Fibroblast of villous mesenchyme (primary cell): Measurements from ENCODE around the gene GIT2. TPM values are rescaled to one million over a fixed set of nuclear protein-coding genes. Genes with fewer than 3 reads are reported as not detected.

ENCODE experiments used
- DNase-seq: peaks from one replicate; pipeline ENCODE4 v3.0.0-alpha.2; 2010; ENCODE audit warnings: low read depth
- H3K4me3 ChIP-seq: 2 replicates; pipeline ENCODE4 v1.5.1; 2011; ENCODE audit warnings: low read depth, mild to moderate bottlenecking, low read length
- total RNA-seq: library from RNA; depleted of rRNA; stranded (reverse); fragments of >200 nt; gene quantifications from 2 replicates; pipeline ENCODE4 v1.2.3, GENCODE V29; 2012
- TF ChIP-seq, protein P1 (sequence below): IDR thresholded peaks from 2 replicates; pipeline ENCODE4 v1.5.1; 2012; ENCODE audit warnings: low read depth, mild to moderate bottlenecking, low read length; ENCODE audit not compliant: insufficient read depth

The GIT2 gene
- total RNA-seq, 1 donor = 54.4 TPM

DNA sequence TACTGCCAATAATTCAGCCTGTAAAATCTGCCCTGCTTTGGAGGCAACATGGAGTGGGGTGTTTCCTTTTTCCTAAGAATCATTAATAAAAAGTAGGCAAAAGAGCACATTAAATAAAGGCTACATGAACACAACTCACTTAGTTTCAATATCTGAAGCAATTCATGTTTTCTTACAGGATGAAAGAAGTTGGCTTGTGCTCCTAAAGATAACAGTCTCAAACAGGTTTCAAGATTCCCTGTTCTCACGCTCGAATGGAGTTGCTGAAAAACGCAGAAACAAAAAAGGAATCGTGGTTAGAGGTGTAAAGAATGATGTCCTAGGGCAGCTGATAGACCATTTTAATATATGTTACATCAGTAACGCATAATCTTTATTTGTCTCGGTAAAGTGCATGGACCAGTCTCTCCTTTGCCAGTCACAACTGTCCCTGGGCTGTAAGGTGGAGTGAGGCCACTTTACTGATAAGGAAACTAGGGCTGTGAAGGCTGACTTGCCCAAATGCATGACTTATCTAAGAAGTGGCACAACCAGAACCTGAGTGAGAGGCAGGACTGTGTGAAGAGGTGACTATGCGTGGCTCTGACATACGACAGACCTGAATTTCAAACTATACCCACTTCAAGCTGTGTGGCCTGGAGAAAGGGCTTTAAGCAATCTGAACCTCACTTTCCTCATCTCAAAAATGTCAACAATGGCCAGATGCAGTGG lies 12.6 kb downstream of the GIT2 start:
- no peak overlapping the region for H3K4me3 ChIP-seq
- no peak for DNase-seq
- TF ChIP-seq, protein P1, sequence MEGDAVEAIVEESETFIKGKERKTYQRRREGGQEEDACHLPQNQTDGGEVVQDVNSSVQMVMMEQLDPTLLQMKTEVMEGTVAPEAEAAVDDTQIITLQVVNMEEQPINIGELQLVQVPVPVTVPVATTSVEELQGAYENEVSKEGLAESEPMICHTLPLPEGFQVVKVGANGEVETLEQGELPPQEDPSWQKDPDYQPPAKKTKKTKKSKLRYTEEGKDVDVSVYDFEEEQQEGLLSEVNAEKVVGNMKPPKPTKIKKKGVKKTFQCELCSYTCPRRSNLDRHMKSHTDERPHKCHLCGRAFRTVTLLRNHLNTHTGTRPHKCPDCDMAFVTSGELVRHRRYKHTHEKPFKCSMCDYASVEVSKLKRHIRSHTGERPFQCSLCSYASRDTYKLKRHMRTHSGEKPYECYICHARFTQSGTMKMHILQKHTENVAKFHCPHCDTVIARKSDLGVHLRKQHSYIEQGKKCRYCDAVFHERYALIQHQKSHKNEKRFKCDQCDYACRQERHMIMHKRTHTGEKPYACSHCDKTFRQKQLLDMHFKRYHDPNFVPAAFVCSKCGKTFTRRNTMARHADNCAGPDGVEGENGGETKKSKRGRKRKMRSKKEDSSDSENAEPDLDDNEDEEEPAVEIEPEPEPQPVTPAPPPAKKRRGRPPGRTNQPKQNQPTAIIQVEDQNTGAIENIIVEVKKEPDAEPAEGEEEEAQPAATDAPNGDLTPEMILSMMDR = no peak

DNA sequence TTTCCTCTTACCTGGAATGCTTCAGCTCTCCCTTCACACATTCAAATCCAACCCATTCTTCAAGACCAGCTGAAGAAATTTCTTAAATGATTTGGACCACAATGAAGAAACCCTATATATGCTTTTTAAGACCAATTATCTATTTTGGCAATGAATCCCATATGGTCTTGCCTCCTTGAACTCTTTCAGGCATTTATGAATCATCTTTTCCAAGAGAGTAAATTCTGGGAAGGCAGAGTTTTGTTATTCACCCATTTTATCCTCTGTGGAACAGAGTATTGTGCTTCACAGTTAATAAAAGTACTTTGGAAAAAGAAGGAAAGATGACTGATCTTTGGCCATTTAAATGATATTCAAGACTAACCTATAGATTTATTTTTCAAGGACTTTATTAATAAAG lies 14.0 kb downstream of the GIT2 start:
- H3K4me3 ChIP-seq = no peak overlapping the region
- no peak for DNase-seq
- TF ChIP-seq, protein P1 = no peak

DNA sequence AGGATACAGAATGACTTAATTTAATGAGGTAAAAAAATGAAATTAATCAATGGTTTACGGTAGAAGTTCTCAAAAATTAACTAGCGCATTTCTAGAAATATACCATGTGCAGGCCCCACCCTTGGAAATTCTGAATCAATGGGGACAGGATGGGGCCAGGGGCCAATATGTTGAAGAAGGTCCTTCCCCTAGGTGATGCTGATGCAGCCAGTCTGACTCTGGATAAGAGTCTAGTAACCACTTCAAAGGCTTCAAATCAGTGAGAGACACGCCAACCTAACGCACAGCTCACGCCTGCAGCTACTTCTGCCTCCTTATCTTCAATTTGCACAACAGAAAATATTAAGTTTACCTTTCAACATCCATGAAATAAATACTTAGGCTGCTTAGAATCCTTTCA lies 14.9 kb downstream of the GIT2 start:
- no peak overlapping the region for H3K4me3 ChIP-seq
- TF ChIP-seq, protein P1 = no peak
- no peak for DNase-seq

DNA sequence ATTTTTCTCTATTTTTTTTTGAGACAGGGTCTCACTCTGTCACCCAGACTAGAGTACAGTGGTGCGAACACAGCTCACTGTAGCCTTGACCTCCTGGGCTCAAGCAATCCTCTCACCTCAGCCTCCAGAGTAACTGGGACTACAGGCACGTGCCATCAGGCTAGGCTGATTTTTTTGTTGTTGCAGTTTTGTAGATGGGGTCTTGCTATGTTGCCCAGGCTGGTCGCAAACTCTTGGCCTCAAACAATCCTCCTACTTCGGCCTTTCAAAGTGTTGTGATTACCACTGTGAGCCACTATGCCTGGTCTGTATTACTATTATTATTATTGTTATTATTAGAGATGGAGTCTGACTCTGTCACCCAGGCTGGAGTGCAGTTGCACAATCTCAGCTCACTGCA lies 23.3 kb downstream of the GIT2 start:
- TF ChIP-seq, protein P1 = no peak
- no peak overlapping the region for H3K4me3 ChIP-seq

DNA sequence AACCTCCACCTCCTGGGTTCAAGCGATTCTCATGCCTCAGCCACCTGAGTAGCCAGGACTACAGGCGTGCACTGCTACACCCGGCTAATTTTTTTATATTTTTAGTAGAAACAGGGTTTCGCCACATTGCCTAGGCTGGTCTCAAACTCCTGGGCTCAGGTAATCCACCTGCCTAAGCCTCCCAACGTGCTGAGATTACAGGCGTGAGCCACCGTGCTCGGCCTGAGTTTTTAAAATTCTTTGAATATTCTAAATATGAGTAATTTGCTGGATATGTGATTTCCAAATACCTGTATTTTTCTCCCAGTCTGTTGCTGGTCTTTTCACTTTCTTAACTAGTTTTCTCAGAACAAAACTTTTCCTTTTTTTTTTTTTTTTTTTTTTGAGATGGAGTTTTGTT lies 27.4 kb downstream of the GIT2 start:
- no peak overlapping the region for H3K4me3 ChIP-seq
- TF ChIP-seq, protein P1 = no peak
- no peak for DNase-seq

More for the DNA sequence above, 23.3 kb downstream of the GIT2 start:
- DNase-seq = no peak

DNA sequence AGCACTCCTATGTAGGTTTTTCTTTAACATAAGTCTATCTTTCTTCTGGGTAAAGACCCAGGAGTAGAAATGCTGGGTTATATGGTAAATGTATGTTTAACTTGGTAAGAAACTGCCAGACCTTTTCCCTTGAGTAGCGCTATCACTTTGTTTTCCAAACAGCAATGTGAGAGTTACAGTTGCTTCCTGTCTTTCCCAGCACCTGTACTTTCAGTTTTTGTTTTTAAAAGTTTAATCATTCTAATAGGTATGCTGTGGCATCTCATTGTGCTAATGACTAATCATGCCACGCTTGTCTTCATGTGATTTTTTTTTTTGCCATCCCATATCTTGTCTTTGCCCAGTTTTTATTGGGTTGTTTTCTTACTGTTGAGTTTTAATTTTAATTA lies 28.1 kb downstream of the GIT2 start:
- TF ChIP-seq, protein P1 = no peak
- H3K4me3 ChIP-seq = no peak overlapping the region
- DNase-seq = no peak
